Umbilical cord (tissue), 2 donors: ENCODE data around the gene SUGCT. TPM values are rescaled to one million over a fixed set of nuclear protein-coding genes. Genes with fewer than 3 reads are reported as not detected.
A peak's percentile ranks its signal among the peaks of the same experiment; 100 is the strongest.

ENCODE experiments used
- DNase-seq: peaks from one replicate; pipeline ENCODE4 v3.0.0-alpha.2; 2015; ENCODE audit warnings: low spot score
- total RNA-seq: library from RNA; depleted of rRNA; stranded (reverse); fragments of >200 nt; gene quantifications from one replicate; pipeline ENCODE4 v1.2.3, GENCODE V29; 2014; ENCODE audit warnings: low replicate concordance; ENCODE audit not compliant: insufficient read depth

Gene SUGCT
- total RNA-seq, 1 donor from 2014 or later = 33.5 TPM

GRCh38 chr7:40763319-40764287, 628.8 kb downstream of the SUGCT start:
- no peak for DNase-seq

- DNase-seq = no peak
Measured at GRCh38 chr7:40765639-40766038, 630.8 kb downstream of the SUGCT start.

GRCh38 chr7:40772096-40772495, 637.3 kb downstream of the SUGCT start:
- DNase-seq = no peak

GRCh38 chr7:40773656-40774055, 638.9 kb downstream of the SUGCT start:
- DNase-seq = no peak

GRCh38 chr7:40775877-40776276, 641.1 kb downstream of the SUGCT start:
- DNase-seq = no peak

- DNase-seq = no peak
Measured at GRCh38 chr7:40777730-40778312, 643.0 kb downstream of the SUGCT start.

- DNase-seq = no peak
Measured at GRCh38 chr7:40780460-40780859, 645.7 kb downstream of the SUGCT start.

- DNase-seq = no peak
Measured at GRCh38 chr7:40782836-40783235, 648.0 kb downstream of the SUGCT start.

GRCh38 chr7:40784176-40784575, 649.4 kb downstream of the SUGCT start:
- no peak for DNase-seq

GRCh38 chr7:40786909-40787308, 652.1 kb downstream of the SUGCT start:
- no peak for DNase-seq

- DNase-seq = no peak
Measured at GRCh38 chr7:40793132-40793531, 658.3 kb downstream of the SUGCT start.

GRCh38 chr7:40795607-40796006, 660.8 kb downstream of the SUGCT start:
- DNase-seq = no peak

- DNase-seq = no peak
Measured at GRCh38 chr7:40796723-40797122, 661.9 kb downstream of the SUGCT start.

- no peak for DNase-seq
Measured at GRCh38 chr7:40798613-40799012, 663.8 kb downstream of the SUGCT start.

- no peak for DNase-seq
Measured at GRCh38 chr7:40799493-40800403, 664.9 kb downstream of the SUGCT start.

- no peak for DNase-seq
Measured at GRCh38 chr7:40800771-40801170, 666.0 kb downstream of the SUGCT start.

GRCh38 chr7:40802497-40802896, 667.7 kb downstream of the SUGCT start:
- DNase-seq = no peak

GRCh38 chr7:40804477-40805215, 669.8 kb downstream of the SUGCT start:
- no peak for DNase-seq

- DNase-seq = no peak
Measured at GRCh38 chr7:40805361-40805760, 670.6 kb downstream of the SUGCT start.

- DNase-seq = peak; percentile 72
Measured at GRCh38 chr7:40808378-40808942, 673.7 kb downstream of the SUGCT start.

GRCh38 chr7:40810274-40810673, 675.5 kb downstream of the SUGCT start:
- DNase-seq = no peak
